ENCODE results near the gene RGSL1. TPM values are rescaled to one million over a fixed set of nuclear protein-coding genes. Genes with fewer than 3 reads are reported as not detected.

The RGSL1 gene
- total RNA-seq, 2 donors from 2014 or later, result not detected

- Mint-ChIP-seq H3K27me3 (ENCODE audit: insufficient read depth) (no peaks in the 10 kb centered on the region), H3K36me3 (ENCODE audit: low read depth) (no peaks in the 10 kb centered on the region), H3K4me1 (no peaks in the 10 kb centered on the region), H3K9me3 (peaks cover 11% of the 10 kb centered on the region), H3K27ac (no peak overlapping the region), H3K4me3 (no peak overlapping the region)
- Histone ChIP-seq H3K36me3 (ENCODE audit: control insufficient read depth, insufficient read depth, low read length) (no peaks in the 10 kb centered on the region), H3K4me3 (ENCODE audit: low read length) (no peak overlapping the region), H3K27me3 (ENCODE audit: control insufficient read depth, insufficient read depth, low read length, poor library complexity, severe bottlenecking) (no peaks in the 10 kb centered on the region), H3K27ac (ENCODE audit: low read depth, low read length) (no peak overlapping the region), H3K9me3 (ENCODE audit: control insufficient read depth, low read length) (peaks cover 4% of the 10 kb centered on the region), H3K9ac (ENCODE audit: extremely low read depth, low read length, poor library complexity, severe bottlenecking) (no peak overlapping the region), H3K4me1 (ENCODE audit: control insufficient read depth, insufficient read depth, low read length) (no peaks in the 10 kb centered on the region)
- DNase-seq, result no peak
- TF ChIP-seq, protein P1, sequence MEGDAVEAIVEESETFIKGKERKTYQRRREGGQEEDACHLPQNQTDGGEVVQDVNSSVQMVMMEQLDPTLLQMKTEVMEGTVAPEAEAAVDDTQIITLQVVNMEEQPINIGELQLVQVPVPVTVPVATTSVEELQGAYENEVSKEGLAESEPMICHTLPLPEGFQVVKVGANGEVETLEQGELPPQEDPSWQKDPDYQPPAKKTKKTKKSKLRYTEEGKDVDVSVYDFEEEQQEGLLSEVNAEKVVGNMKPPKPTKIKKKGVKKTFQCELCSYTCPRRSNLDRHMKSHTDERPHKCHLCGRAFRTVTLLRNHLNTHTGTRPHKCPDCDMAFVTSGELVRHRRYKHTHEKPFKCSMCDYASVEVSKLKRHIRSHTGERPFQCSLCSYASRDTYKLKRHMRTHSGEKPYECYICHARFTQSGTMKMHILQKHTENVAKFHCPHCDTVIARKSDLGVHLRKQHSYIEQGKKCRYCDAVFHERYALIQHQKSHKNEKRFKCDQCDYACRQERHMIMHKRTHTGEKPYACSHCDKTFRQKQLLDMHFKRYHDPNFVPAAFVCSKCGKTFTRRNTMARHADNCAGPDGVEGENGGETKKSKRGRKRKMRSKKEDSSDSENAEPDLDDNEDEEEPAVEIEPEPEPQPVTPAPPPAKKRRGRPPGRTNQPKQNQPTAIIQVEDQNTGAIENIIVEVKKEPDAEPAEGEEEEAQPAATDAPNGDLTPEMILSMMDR (conservative IDR thresholded peaks at IDR 0.05), result no peak
- WGBS, 2 experiments (ENCODE audit: insufficient coverage in 1 of 2, insufficient read length in 1 of 2), result 98 to 100% methylated on average over 2 to 4 of the region's 4 CpGs
Observed at GRCh38 chr1:182574156-182574555, 124.2 kb downstream of the RGSL1 start.

DNA sequence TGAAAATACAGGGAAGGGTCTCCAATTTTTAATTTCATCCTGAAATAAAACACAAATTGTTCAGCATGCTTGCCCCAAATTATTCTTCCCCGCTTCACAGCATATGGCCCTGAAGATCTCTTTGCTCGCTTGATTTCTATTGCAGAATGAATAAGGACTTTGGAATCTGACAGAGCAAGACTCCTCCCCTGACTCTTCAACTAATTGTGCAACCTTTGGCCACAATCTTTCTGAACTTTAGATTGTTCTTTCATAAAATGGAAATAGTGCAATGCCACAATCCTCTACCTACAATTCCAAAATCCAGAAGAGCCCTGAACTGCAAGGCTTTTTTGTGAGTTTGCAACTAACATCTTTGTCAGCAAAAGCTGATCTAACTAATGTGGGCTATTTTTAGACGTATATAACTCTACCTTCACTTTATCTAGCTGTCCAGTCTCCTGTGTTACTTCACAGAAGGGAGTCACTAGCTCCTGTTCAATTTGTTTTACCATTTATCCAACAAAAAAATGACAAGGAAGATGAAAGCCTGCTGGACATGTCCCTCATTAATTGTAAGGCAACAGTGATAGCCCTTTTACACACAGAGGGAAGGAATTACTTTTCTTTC lies 125.7 kb downstream of the RGSL1 start:
- H3K4me3 ChIP-seq (ENCODE audit: low read length), result no peak overlapping the region
- Mint-ChIP-seq H3K27me3 (ENCODE audit: insufficient read depth) (no peaks in the 10 kb centered on the region), H3K4me1 (peaks cover under 1% of the 10 kb centered on the region), H3K27ac (no peak overlapping the region), H3K9me3 (peaks cover 11% of the 10 kb centered on the region), H3K36me3 (ENCODE audit: low read depth) (peaks cover 8% of the 10 kb centered on the region), H3K4me3 (no peak overlapping the region)
- no peaks in the 10 kb centered on the region for H3K4me1 ChIP-seq (ENCODE audit: control insufficient read depth, insufficient read depth, low read length)
- no peak overlapping the region for H3K27ac ChIP-seq (ENCODE audit: low read depth, low read length)
- 90 to 100% methylated on average over 3 of the region's 3 CpGs for WGBS, 2 experiments (ENCODE audit: insufficient coverage in 1 of 2, insufficient read length in 1 of 2)
- no peak overlapping the region for H3K9ac ChIP-seq (ENCODE audit: extremely low read depth, low read length, poor library complexity, severe bottlenecking)
- TF ChIP-seq, protein P1 (conservative IDR thresholded peaks at IDR 0.05), result no peak
- no peak for DNase-seq
- H3K9me3 ChIP-seq (ENCODE audit: control insufficient read depth, low read length), result peaks cover 4% of the 10 kb centered on the region
- no peaks in the 10 kb centered on the region for H3K36me3 ChIP-seq (ENCODE audit: control insufficient read depth, insufficient read depth, low read length)
- no peaks in the 10 kb centered on the region for H3K27me3 ChIP-seq (ENCODE audit: control insufficient read depth, insufficient read depth, low read length, poor library complexity, severe bottlenecking)

DNA sequence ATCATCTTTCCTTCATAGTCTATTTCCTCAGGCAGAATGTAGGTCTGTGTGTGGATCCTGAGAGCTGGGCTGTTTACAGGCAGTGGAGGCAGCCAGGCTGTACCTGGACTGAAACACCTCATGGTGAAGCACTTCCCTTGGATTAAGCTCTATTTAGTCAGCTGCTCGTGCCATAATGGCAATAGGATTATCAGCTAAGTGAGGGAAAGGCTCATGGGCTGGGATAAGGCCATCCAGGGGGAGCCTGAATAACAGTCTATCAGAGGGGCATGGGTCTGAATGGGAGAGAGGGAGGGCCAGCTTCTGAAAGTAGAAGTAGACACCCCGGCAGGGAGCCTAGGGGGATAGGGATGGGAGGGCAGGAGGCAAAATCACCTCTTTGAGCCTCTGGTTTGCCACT lies 130.8 kb downstream of the RGSL1 start:
- H3K9me3 ChIP-seq (ENCODE audit: control insufficient read depth, low read length), result no peaks in the 10 kb centered on the region
- H3K9me3 Mint-ChIP-seq, result no peaks in the 10 kb centered on the region
- H3K4me1 ChIP-seq (ENCODE audit: control insufficient read depth, insufficient read depth, low read length), result no peaks in the 10 kb centered on the region
- H3K36me3 ChIP-seq (ENCODE audit: control insufficient read depth, insufficient read depth, low read length), result no peaks in the 10 kb centered on the region
- WGBS, 2 experiments (ENCODE audit: insufficient coverage in 1 of 2, insufficient read length in 1 of 2), result 89 to 100% methylated on average over 1 to 2 of the region's 2 CpGs
- no peak overlapping the region for H3K9ac ChIP-seq (ENCODE audit: extremely low read depth, low read length, poor library complexity, severe bottlenecking)
- no peak overlapping the region for H3K4me3 Mint-ChIP-seq
- peaks cover 4% of the 10 kb centered on the region for H3K4me1 Mint-ChIP-seq
- H3K27ac Mint-ChIP-seq, result no peak overlapping the region
- H3K27me3 Mint-ChIP-seq (ENCODE audit: insufficient read depth), result no peaks in the 10 kb centered on the region
- H3K36me3 Mint-ChIP-seq (ENCODE audit: low read depth), result peaks cover 10% of the 10 kb centered on the region
- no peak for DNase-seq
- no peak overlapping the region for H3K4me3 ChIP-seq (ENCODE audit: low read length)
- TF ChIP-seq, protein P1 (conservative IDR thresholded peaks at IDR 0.05), result no peak
- no peaks in the 10 kb centered on the region for H3K27me3 ChIP-seq (ENCODE audit: control insufficient read depth, insufficient read depth, low read length, poor library complexity, severe bottlenecking)
- H3K27ac ChIP-seq (ENCODE audit: low read depth, low read length), result no peak overlapping the region
